ENCODE data around the gene B3GNT3. TPM values are rescaled to one million over a fixed set of nuclear protein-coding genes. Genes with fewer than 3 reads are reported as not detected.

B3GNT3 gene
- total RNA-seq, 6 experiments from 2014 or later: not detected

- TF ChIP-seq, protein P1, sequence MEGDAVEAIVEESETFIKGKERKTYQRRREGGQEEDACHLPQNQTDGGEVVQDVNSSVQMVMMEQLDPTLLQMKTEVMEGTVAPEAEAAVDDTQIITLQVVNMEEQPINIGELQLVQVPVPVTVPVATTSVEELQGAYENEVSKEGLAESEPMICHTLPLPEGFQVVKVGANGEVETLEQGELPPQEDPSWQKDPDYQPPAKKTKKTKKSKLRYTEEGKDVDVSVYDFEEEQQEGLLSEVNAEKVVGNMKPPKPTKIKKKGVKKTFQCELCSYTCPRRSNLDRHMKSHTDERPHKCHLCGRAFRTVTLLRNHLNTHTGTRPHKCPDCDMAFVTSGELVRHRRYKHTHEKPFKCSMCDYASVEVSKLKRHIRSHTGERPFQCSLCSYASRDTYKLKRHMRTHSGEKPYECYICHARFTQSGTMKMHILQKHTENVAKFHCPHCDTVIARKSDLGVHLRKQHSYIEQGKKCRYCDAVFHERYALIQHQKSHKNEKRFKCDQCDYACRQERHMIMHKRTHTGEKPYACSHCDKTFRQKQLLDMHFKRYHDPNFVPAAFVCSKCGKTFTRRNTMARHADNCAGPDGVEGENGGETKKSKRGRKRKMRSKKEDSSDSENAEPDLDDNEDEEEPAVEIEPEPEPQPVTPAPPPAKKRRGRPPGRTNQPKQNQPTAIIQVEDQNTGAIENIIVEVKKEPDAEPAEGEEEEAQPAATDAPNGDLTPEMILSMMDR (IDR thresholded peaks at IDR 0.05): no peak
- Mint-ChIP-seq H3K4me1 (ENCODE audit: low read depth) (peaks cover 7% of the 10 kb centered on the region), H3K9me3 (no peaks in the 10 kb centered on the region), H3K27me3 (ENCODE audit: insufficient read depth) (peaks cover 10% of the 10 kb centered on the region), H3K36me3 (ENCODE audit: low read depth) (no peaks in the 10 kb centered on the region), H3K27ac (no peak overlapping the region), H3K4me3 (no peak overlapping the region)
- DNase-seq: no peak
These were observed 7.5 kb upstream of the B3GNT3 start for GRCh38 chr19:17787274-17787913.

DNA sequence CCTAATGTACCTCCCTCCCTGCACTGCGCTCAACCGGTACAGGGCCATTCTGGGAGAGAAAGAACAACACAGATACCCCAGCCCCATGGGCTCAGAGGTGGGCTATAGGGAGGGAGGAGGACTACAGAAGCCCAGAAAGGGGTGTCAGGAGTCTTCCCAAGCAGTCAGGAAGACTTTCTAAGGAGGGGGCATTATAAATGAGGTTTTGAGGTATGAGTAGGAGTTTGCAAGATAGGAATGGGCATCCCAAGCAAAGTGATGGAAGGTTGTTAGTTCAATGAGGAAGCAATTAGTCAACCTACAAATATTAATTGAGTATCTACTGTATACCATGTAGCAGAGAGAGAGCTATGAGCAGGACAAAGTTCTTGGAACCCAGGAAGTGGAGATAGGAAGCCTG lies 6.3 kb upstream of the B3GNT3 start:
- no peaks in the 10 kb centered on the region for H3K9me3 Mint-ChIP-seq
- H3K27ac Mint-ChIP-seq: no peak overlapping the region
- H3K36me3 Mint-ChIP-seq (ENCODE audit: low read depth): no peaks in the 10 kb centered on the region
- no peak overlapping the region for H3K4me3 Mint-ChIP-seq
- no peak for DNase-seq
- H3K4me1 Mint-ChIP-seq (ENCODE audit: low read depth): peaks cover 7% of the 10 kb centered on the region
- H3K27me3 Mint-ChIP-seq (ENCODE audit: insufficient read depth): peaks cover 14% of the 10 kb centered on the region
- TF ChIP-seq, protein P1 (IDR thresholded peaks at IDR 0.05): no peak

DNA sequence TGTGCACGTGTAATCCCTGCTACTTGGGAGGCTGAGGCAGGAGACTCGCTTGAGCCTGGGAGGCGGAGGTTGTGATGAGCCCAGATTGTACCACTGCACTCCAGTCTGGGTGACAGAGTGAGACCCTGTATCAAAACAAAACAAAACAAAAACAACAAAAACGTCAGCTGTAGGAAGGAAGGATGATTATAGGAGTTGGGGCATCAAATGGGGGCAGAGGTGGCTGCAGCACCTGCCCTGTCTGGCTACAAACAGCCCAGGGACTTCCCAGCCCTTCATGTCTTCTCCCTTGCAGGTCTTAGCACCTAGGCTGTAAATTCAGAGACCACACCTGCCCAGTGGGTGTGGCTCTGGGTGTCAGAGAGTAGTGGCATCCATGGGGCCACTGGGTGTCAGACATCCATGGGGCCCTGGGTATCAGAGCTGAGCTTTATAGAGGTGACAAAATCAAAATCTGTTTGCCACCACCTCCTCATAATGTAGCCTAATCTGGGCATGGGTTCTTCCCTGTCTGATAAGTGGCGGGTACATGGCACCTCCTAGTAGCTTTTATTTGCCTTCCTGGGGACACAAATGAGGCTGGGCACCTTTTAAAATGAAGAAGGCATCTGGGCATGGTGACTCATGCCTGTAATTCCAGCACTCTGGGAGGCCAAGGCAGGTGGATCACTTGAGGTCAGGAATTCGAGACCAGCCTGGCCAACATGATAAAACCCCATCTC lies 4.7 kb upstream of the B3GNT3 start:
- Mint-ChIP-seq H3K4me3 (no peak overlapping the region), H3K27me3 (ENCODE audit: insufficient read depth) (peaks cover 25% of the 10 kb centered on the region), H3K4me1 (ENCODE audit: low read depth) (peaks cover 7% of the 10 kb centered on the region), H3K9me3 (no peaks in the 10 kb centered on the region), H3K36me3 (ENCODE audit: low read depth) (no peaks in the 10 kb centered on the region), H3K27ac (no peak overlapping the region)
- DNase-seq: no peak
- TF ChIP-seq, protein P1 (IDR thresholded peaks at IDR 0.05): no peak

DNA sequence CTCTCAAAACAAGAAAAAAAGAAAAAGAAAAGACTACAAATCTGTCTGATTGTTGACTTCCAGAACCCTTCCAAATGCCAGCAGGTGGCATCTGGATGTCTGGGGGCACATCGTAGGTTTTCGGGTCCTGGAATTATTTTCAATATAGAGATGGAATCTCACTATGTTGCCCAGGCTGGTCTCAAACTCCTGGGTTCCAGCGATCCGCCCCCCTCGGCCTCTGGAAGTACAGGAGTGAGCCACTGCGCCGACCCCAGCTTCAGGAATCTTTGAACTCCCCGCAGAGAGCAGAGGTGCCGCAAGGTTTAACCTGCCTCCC lies 567 bp upstream of the B3GNT3 start:
- Mint-ChIP-seq H3K36me3 (ENCODE audit: low read depth) (no peaks in the 10 kb centered on the region), H3K4me1 (ENCODE audit: low read depth) (peaks cover 19% of the 10 kb centered on the region), H3K9me3 (no peaks in the 10 kb centered on the region), H3K4me3 (no peak overlapping the region), H3K27me3 (ENCODE audit: insufficient read depth) (peaks cover 29% of the 10 kb centered on the region), H3K27ac (no peak overlapping the region)
- TF ChIP-seq, protein P1 (IDR thresholded peaks at IDR 0.05): no peak
- no peak for DNase-seq

DNA sequence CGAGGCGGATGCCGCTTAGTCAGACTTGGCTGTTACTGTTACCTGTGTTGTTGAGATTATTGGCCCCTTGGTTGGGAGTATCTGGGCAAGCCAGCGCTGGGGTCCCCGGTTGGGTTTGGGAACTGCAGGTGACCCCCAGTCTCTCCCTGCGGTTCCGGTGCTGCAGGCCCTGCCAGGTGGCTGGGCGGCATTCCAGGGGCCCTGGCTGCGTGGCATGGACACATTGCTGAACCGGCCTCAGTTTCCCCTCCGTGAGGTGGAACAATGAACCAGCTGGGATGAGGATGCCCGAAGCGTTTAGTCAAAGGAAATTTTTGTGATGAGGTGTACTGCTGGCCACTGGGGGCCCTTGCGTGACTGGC lies 538 bp downstream of the B3GNT3 start:
- Mint-ChIP-seq H3K36me3 (ENCODE audit: low read depth) (no peaks in the 10 kb centered on the region), H3K27me3 (ENCODE audit: insufficient read depth) (peaks cover 27% of the 10 kb centered on the region), H3K9me3 (no peaks in the 10 kb centered on the region), H3K27ac (no peak overlapping the region), H3K4me3 (no peak overlapping the region), H3K4me1 (ENCODE audit: low read depth) (peaks cover 19% of the 10 kb centered on the region)
- no peak for DNase-seq
- TF ChIP-seq, protein P1 (IDR thresholded peaks at IDR 0.05): no peak

Measured in HFFc6 (cell line).